ENCODE results near the gene STK38L.
A peak's percentile ranks its signal among the peaks of the same experiment; 100 is the strongest.

STK38L gene

DNA sequence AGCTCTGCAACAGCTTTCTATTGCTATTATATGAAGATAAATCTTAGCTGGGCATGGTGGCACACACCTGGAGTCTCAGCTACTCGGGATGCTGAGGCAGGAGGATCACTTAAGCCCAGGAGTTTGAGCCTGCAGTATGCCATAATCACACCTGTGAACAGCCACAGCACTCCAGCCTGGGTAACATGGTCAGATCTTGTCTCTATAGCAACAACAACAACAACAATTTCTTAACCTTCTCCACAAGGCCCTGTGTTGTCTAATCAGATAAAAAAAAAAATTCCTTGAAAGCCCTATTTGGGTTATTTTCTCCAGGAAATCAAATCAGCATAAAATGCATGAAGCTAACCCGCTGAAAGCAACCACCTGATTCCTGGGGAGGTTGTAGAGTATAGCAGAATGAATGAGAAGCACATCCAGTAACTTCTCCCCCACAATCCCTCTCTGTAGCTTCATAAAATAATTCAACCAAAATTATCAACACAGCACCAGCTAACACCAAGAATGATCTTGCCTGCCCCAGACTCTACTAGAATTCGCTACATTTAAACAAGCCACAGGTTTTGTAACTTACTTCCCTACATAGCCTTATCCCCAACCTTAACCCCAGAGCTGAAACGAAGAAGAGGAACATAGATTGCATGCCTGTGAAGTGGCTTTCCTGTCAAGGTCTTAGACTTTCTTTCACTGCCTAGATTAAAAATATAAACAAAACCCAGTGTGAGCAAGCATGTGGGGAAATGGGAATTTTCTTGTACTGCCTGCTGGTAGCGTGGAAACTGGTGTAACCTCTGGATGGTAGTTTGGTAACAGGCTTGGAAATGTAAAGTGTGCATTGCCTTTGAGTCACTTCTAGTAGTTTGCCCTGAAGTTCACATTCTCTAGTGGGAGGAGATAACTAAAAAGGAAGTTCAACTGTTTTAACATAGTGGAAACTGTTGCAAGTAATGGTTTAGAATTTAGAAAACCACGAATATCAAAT lies 6.0 kb upstream of the STK38L start:
- Histone ChIP-seq H3K4me1 (ENCODE audit: insufficient read depth, low read length) (peaks cover 9% of the 10 kb centered on the region; the same call in 1 of the 2 replicates), H3K9me3 (ENCODE audit: insufficient read depth, low read length, severe bottlenecking) (no peaks in the 10 kb centered on the region), H2AFZ (ENCODE audit: low read depth, low read length) (peak overlapping the region; percentile 12; the same call in 1 of the 2 replicates), H3K4me3 (ENCODE audit: low read depth in 1 of 2, low read length in 2 of 2) (no peak overlapping the region), H3K27ac (ENCODE audit: low read length) (no peak overlapping the region), H3K4me2 (ENCODE audit: insufficient read depth, low read length) (no peak overlapping the region), H3K27me3 (ENCODE audit: insufficient read depth, low read length, poor library complexity) (no peaks in the 10 kb centered on the region), H3K9ac (ENCODE audit: low read depth, low read length) (no peak overlapping the region), H3K79me2 (ENCODE audit: insufficient read depth, low read length) (no peaks in the 10 kb centered on the region), H4K20me1 (ENCODE audit: insufficient read depth, low read length) (no peaks in the 10 kb centered on the region), H3K36me3 (ENCODE audit: insufficient read depth, low read length) (no peaks in the 10 kb centered on the region)
- no peak for DNase-seq
- peak; percentile 64 for ATAC-seq (ENCODE audit: insufficient read depth, low read depth)
- TF ChIP-seq, protein P1, sequence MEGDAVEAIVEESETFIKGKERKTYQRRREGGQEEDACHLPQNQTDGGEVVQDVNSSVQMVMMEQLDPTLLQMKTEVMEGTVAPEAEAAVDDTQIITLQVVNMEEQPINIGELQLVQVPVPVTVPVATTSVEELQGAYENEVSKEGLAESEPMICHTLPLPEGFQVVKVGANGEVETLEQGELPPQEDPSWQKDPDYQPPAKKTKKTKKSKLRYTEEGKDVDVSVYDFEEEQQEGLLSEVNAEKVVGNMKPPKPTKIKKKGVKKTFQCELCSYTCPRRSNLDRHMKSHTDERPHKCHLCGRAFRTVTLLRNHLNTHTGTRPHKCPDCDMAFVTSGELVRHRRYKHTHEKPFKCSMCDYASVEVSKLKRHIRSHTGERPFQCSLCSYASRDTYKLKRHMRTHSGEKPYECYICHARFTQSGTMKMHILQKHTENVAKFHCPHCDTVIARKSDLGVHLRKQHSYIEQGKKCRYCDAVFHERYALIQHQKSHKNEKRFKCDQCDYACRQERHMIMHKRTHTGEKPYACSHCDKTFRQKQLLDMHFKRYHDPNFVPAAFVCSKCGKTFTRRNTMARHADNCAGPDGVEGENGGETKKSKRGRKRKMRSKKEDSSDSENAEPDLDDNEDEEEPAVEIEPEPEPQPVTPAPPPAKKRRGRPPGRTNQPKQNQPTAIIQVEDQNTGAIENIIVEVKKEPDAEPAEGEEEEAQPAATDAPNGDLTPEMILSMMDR (IDR thresholded peaks at IDR 0.05; ENCODE audit: borderline replicate concordance, extremely low read depth, low read length, poor library complexity, severe bottlenecking): no peak
- no peak for TF ChIP-seq EZH2 (IDR thresholded peaks at IDR 0.05; ENCODE audit: borderline replicate concordance, low read depth, low read length, severe bottlenecking)

DNA sequence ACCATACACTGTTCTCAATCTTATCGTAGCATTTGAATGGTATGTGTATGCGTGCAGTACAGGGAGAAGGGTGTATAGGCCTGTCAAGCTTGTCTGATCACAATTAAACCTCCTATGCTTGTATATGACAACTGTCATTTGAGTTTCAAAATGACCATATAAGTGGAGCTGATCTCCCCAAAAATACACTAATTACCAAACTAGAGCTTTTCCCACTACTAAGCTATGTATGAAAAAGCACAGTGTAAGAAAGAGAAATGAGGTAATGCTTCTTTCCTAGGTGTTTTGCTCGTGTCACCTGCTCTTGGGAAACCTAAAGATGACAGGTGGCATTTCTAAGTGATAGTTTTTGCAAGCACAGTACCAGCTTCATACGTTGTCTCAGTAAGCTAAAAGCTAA lies 1.1 kb upstream of the STK38L start:
- TF ChIP-seq, protein P1 (IDR thresholded peaks at IDR 0.05; ENCODE audit: borderline replicate concordance, extremely low read depth, low read length, poor library complexity, severe bottlenecking): no peak
- TF ChIP-seq EZH2 (IDR thresholded peaks at IDR 0.05; ENCODE audit: borderline replicate concordance, low read depth, low read length, severe bottlenecking): no peak
- Histone ChIP-seq H3K9ac (ENCODE audit: low read depth, low read length) (no peak overlapping the region), H3K79me2 (ENCODE audit: insufficient read depth, low read length) (peaks cover 2% of the 10 kb centered on the region; the same call in 1 of the 2 replicates), H2AFZ (ENCODE audit: low read depth, low read length) (peak overlapping the region; percentile 95; the same call in 1 of the 2 replicates), H3K4me2 (ENCODE audit: insufficient read depth, low read length) (no peak overlapping the region), H3K27me3 (ENCODE audit: insufficient read depth, low read length, poor library complexity) (no peaks in the 10 kb centered on the region), H3K4me1 (ENCODE audit: insufficient read depth, low read length) (peaks cover 31% of the 10 kb centered on the region), H3K4me3 (ENCODE audit: low read depth in 1 of 2, low read length in 2 of 2) (no peak overlapping the region), H3K36me3 (ENCODE audit: insufficient read depth, low read length) (no peaks in the 10 kb centered on the region), H3K9me3 (ENCODE audit: insufficient read depth, low read length, severe bottlenecking) (no peaks in the 10 kb centered on the region), H4K20me1 (ENCODE audit: insufficient read depth, low read length) (no peaks in the 10 kb centered on the region), H3K27ac (ENCODE audit: low read length) (no peak overlapping the region)
- DNase-seq (no peak), ATAC-seq (ENCODE audit: insufficient read depth, low read depth) (no peak)

DNA sequence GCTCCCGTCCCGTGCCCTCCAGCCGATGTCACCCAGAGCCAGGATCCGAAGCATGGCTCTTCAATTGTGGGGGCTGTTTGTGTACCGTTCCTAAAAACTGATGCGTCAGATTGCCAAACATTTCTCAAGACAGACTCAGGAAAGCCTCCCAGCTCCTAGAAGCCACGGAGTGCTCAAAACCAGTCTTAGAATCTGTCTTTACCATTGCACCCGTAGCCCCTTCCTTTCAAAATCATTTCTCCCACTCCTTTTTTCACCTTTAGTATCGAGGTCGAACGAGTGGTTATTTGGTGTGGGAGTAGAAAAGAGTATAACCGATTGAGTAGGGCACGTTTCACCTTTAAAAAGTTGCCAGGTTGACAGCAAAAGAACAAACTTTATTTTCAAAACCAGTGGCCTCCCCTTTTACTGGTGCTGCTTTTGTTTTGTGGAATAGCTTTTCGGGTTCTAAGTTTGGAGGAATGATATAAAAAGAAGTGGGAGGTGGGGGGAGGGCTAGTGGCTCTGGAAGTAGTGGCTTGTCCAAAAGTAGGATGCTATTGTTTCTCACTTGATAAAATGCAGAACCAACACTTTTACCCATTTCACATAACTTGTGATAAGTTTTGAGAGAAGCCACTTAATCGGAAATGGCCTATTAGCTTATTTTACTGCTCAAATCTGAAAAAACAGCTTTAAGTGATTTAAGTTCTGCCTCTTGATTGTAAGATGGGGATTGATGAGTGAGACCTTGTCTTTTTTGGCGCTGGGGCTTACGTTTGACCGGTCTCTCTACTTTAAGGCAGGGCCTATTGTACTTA lies 803 bp downstream of the STK38L start:
- H4K20me1 ChIP-seq (ENCODE audit: insufficient read depth, low read length): no peaks in the 10 kb centered on the region
- peak overlapping the region; percentile 89 for H3K4me2 ChIP-seq (ENCODE audit: insufficient read depth, low read length)
- peaks cover 26% of the 10 kb centered on the region for H3K4me1 ChIP-seq (ENCODE audit: insufficient read depth, low read length)
- H3K9ac ChIP-seq (ENCODE audit: low read depth, low read length): peak overlapping the region; percentile 69
- no peak for ATAC-seq (ENCODE audit: insufficient read depth, low read depth)
- no peaks in the 10 kb centered on the region for H3K36me3 ChIP-seq (ENCODE audit: insufficient read depth, low read length)
- no peak for DNase-seq
- TF ChIP-seq, protein P1 (IDR thresholded peaks at IDR 0.05; ENCODE audit: borderline replicate concordance, extremely low read depth, low read length, poor library complexity, severe bottlenecking): no peak
- TF ChIP-seq EZH2 (IDR thresholded peaks at IDR 0.05; ENCODE audit: borderline replicate concordance, low read depth, low read length, severe bottlenecking): no peak
- peaks cover 5% of the 10 kb centered on the region; the same call in 1 of the 2 replicates for H3K79me2 ChIP-seq (ENCODE audit: insufficient read depth, low read length)
- peak overlapping the region; percentile 63 for H3K27ac ChIP-seq (ENCODE audit: low read length)
- no peaks in the 10 kb centered on the region for H3K27me3 ChIP-seq (ENCODE audit: insufficient read depth, low read length, poor library complexity)
- peak overlapping the region; percentile 51 to 73 for H3K4me3 ChIP-seq (ENCODE audit: low read depth in 1 of 2, low read length in 2 of 2)
- no peaks in the 10 kb centered on the region for H3K9me3 ChIP-seq (ENCODE audit: insufficient read depth, low read length, severe bottlenecking)
- H2AFZ ChIP-seq (ENCODE audit: low read depth, low read length): peak overlapping the region; percentile 95
